Fibroblast of the aortic adventitia (primary cell): ENCODE measurements around the gene POU2F1. TPM values are rescaled to one million over a fixed set of nuclear protein-coding genes. Genes with fewer than 3 reads are reported as not detected.

Experiments
- DNase-seq: peaks from one replicate; pipeline ENCODE4 v3.0.0-alpha.2; 2010; ENCODE audit warnings: low read depth
- H3K4me3 ChIP-seq: 2 replicates; pipeline ENCODE4 v1.5.1; 2011; ENCODE audit warnings: low read depth, mild to moderate bottlenecking, control low read depth, low read length, moderate library complexity
- total RNA-seq: library from RNA; depleted of rRNA; stranded (reverse); fragments of >200 nt; gene quantifications from 2 replicates; pipeline ENCODE4 v1.2.3, GENCODE V29; 2012; ENCODE audit warnings: low replicate concordance
- TF ChIP-seq, protein P1 (sequence below): IDR thresholded peaks from 2 replicates; pipeline ENCODE4 v1.5.1; 2011; ENCODE audit warnings: mild to moderate bottlenecking, low read length, control low read depth, inconsistent platforms; ENCODE audit not compliant: insufficient read depth

The POU2F1 gene
- total RNA-seq, 1 donor: 10.7 TPM

DNA sequence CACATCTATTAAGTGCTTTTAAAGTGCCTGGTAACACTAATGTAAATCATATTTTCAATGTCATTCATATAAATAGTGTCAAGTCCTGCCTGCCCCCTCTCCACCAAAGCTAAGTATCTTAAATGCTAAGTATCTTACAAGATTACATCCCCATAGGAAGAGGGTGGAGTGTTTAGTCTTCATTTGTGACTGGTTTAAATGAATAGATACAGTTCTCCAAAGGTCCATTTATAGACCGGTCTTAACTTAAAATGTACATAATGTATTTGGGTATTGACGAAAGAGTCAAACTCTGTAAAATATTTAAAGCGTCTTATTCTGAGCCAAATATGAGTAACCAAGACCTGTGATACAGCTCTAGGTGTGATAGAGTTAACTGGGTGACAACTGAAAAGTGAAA lies 60.2 kb downstream of the POU2F1 start:
- TF ChIP-seq, protein P1, sequence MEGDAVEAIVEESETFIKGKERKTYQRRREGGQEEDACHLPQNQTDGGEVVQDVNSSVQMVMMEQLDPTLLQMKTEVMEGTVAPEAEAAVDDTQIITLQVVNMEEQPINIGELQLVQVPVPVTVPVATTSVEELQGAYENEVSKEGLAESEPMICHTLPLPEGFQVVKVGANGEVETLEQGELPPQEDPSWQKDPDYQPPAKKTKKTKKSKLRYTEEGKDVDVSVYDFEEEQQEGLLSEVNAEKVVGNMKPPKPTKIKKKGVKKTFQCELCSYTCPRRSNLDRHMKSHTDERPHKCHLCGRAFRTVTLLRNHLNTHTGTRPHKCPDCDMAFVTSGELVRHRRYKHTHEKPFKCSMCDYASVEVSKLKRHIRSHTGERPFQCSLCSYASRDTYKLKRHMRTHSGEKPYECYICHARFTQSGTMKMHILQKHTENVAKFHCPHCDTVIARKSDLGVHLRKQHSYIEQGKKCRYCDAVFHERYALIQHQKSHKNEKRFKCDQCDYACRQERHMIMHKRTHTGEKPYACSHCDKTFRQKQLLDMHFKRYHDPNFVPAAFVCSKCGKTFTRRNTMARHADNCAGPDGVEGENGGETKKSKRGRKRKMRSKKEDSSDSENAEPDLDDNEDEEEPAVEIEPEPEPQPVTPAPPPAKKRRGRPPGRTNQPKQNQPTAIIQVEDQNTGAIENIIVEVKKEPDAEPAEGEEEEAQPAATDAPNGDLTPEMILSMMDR: no peak
- DNase-seq: no peak
- H3K4me3 ChIP-seq: no peak overlapping the region

DNA sequence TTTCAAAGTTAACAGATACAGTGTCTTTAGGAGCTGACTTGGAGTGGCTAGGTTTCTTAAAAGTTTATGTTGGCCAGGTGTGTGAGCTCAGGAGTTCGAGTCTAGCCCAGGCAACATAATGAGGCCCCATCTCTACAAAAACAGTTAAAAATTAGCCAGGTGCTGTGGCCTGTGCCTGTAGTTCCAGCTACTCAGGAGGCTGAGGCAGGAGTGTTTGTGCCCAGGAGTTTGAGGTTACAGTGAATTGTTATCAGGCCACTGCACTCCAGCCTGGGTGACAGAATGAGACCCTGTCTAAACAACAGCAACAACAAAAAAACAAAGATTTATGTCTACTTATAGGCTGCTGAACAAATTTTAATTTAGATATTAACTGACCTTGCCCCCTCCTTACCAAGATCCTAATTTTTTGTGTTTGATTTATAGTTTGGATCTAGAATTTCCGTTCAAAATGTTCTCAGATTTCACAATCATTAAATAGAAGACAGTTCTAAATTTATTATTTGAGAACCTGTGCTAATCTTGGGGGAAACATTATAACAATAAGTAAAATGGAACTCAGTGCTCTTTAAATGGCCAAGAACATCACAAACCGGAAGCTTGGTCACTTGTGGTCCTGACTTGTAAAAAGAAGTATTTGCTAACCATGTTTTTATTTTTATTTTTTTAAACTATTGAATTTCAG lies 67.8 kb downstream of the POU2F1 start:
- TF ChIP-seq, protein P1: no peak
- no peak for DNase-seq
- no peak overlapping the region for H3K4me3 ChIP-seq

DNA sequence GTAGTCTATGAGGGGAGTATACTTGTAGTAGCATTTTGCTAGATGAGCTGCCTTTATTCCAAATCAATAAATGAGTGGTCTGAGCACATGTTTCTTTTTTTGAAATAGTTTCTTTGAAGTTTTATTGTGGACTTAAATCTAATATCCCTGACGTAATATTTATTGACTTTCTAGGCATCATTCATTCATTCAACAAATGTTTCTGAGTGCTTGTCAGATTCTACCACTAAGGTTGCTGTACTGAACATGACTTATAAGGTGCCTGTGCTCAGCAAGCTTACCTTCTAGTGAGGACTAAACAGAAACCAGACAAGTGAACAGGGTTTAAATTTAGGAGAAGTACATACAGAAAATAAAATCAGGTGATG lies 68.4 kb downstream of the POU2F1 start:
- TF ChIP-seq, protein P1: no peak
- H3K4me3 ChIP-seq: no peak overlapping the region
- no peak for DNase-seq

DNA sequence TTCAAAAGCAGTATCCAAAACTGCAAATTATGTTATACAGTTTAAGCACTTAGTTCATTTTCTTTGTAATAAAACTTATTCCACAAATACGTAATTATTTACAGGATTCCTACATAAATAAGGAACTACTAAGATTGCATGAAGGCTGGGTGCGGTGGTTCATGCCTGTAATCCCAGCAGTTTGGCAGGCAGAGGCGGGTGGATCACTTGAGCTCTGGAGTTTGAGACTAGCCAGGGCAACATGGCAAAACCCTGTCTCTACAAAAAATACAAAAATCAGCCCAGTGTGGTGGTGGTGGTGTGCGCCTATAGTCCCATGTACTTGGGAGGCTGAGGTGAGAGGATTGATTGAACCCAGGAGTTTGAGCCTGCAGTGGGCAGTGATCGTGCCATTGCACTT lies 69.3 kb downstream of the POU2F1 start:
- no peak for DNase-seq
- TF ChIP-seq, protein P1: no peak

DNA sequence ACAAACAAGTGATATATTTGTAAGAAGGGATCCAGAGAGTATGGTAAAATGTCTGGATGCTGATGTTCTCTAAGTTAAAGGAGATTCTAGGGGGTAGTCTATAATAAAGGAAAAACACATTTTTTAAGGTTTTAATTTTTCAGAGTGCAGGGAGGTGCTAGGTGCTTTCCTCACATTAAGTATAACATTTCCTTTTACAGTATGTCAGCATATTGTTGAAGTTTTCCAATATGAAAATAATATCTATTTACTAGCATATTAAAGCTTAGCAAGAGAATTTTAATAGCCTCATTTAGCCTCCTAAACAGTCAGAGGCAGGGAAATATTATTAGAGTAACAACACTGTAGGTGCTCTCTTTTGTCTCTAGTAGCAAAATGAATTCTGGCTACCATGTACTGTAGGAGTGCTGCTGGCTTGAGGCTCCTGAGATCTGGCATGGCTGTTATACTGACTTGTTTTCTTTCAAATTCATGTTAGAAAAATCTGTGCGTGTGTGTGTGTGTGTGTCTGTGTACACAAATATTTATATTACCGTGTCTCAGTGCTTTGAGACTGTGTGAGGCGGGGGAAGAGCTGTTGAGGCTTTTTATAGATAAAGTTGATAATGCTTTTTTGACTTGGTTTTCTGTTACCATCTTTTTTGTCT lies 71.0 kb downstream of the POU2F1 start:
- no peak for DNase-seq
- H3K4me3 ChIP-seq: no peak overlapping the region
- TF ChIP-seq, protein P1: no peak

More for the DNA sequence above, 69.3 kb downstream of the POU2F1 start:
- H3K4me3 ChIP-seq: no peak overlapping the region

DNA sequence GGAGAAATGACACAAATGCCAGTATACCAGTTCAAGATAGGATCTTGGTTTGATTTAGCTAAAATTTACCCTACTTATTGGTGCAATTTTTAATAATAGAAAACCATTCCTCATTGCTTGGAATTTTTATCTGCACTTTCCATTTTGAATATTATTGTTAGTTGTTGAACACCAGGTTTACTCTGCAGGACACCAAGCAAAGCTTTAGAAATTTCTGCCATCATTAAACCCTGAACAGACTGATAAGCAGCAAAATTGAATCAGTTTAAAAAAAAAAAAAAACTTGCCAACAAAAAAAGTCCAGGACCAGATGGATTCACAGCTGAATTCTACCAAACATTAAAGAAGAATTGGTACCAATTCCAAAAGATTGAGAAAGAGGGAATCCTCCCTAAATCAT lies 71.5 kb downstream of the POU2F1 start:
- DNase-seq: no peak
- TF ChIP-seq, protein P1: no peak
- no peak overlapping the region for H3K4me3 ChIP-seq
